NB4 (cell line): ENCODE measurements around the gene ACSS2.

Experiments used
- DNase-seq: peaks from one replicate; pipeline ENCODE4 v3.0.0; 2010; ENCODE audit warnings: low read depth
- H3K4me3 ChIP-seq: one replicate; pipeline ENCODE4 v1.5.1; 2011; ENCODE audit warnings: mild to moderate bottlenecking, low read depth, low read length, moderate library complexity
- MYC ChIP-seq: IDR thresholded peaks from 2 replicates; pipeline ENCODE4 v1.6.1; 2011; ENCODE audit warnings: low read depth, low read length
- POLR2A ChIP-seq: IDR thresholded peaks from 2 replicates; pipeline ENCODE4 v1.6.1; 2011; ENCODE audit warnings: mild to moderate bottlenecking; ENCODE audit not compliant: insufficient read length; ENCODE audit errors: extremely low read depth
- TF ChIP-seq, protein P1 (sequence below): IDR thresholded peaks from 2 replicates; pipeline ENCODE4 v1.6.1; 2011; ENCODE audit warnings: low read depth, low read length
- TF ChIP-seq, protein P2 (sequence below): IDR thresholded peaks from one replicate; pipeline ENCODE4 v1.5.1; 2012; ENCODE audit warnings: low read depth, low read length

ACSS2 gene

DNA sequence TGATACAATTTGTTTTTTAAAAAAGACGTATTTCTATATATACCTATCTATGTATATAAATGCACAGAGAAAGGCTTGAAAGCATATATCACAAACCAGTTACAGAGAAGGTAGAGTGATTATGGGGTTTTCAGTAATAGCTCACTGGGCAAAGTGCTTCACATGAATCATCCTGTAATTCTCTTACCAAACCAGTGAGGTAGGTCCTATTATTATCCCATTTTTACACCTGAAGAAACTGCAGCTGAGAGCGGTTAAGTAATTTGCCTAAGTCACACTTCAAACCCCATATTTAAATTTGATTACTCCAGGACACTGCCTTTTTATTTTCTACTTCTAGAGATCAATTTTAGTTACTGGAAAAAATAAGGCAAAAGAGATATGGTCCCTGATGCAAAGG, 74.8 kb downstream of the ACSS2 start:
- no peak overlapping the region for H3K4me3 ChIP-seq
- DNase-seq: no peak

DNA sequence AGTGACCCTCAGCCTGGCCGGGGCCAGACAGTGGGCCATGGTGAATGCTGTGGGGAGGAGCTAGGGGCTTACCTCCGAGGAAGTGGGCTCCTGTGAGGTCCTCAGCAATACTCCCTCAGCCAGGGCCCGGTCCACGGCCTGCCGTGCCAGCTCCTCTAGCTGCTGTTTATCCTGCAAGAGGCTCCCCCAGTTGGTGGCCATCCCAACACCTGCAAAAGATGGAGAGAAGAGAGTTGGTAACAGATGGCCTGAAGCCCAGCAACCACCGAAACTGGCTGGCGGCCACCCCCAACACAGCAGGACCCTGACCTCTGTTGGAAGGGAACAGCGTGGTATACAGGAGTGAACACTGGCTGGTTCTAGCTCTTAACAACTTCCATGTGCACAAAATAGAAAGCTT, 75.2 kb downstream of the ACSS2 start:
- DNase-seq: no peak
- TF ChIP-seq MYC (no peak), POLR2A (no peak)
- TF ChIP-seq, protein P1, sequence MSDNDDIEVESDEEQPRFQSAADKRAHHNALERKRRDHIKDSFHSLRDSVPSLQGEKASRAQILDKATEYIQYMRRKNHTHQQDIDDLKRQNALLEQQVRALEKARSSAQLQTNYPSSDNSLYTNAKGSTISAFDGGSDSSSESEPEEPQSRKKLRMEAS: no peak
- TF ChIP-seq, protein P2, sequence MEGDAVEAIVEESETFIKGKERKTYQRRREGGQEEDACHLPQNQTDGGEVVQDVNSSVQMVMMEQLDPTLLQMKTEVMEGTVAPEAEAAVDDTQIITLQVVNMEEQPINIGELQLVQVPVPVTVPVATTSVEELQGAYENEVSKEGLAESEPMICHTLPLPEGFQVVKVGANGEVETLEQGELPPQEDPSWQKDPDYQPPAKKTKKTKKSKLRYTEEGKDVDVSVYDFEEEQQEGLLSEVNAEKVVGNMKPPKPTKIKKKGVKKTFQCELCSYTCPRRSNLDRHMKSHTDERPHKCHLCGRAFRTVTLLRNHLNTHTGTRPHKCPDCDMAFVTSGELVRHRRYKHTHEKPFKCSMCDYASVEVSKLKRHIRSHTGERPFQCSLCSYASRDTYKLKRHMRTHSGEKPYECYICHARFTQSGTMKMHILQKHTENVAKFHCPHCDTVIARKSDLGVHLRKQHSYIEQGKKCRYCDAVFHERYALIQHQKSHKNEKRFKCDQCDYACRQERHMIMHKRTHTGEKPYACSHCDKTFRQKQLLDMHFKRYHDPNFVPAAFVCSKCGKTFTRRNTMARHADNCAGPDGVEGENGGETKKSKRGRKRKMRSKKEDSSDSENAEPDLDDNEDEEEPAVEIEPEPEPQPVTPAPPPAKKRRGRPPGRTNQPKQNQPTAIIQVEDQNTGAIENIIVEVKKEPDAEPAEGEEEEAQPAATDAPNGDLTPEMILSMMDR: no peak
- H3K4me3 ChIP-seq: no peak overlapping the region

More for the DNA sequence above, 74.8 kb downstream of the ACSS2 start:
- TF ChIP-seq, protein P1: no peak
- TF ChIP-seq POLR2A (no peak), MYC (no peak)
- TF ChIP-seq, protein P2: no peak

DNA sequence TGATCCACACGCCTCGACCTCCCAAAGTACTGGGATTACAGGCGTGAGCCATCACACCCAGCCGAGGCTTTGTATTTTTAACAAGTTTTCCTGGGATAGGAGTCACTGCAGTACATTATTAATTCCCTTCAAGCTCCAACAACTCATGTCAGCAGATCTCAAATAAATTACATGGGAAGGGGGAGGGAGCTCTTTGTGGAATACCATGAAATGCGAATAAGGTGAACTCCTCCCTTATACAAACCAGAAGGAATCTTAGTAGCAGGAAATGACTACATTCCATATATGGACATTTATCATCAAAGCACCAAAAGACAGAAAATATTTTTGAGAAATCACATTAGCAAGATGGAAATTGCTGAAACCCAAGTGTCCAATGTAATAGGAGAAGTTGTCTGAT, 76.3 kb downstream of the ACSS2 start:
- H3K4me3 ChIP-seq: no peak overlapping the region
- TF ChIP-seq, protein P2: no peak
- TF ChIP-seq MYC: no peak
- TF ChIP-seq, protein P1: no peak
- TF ChIP-seq POLR2A: no peak
- no peak for DNase-seq

DNA sequence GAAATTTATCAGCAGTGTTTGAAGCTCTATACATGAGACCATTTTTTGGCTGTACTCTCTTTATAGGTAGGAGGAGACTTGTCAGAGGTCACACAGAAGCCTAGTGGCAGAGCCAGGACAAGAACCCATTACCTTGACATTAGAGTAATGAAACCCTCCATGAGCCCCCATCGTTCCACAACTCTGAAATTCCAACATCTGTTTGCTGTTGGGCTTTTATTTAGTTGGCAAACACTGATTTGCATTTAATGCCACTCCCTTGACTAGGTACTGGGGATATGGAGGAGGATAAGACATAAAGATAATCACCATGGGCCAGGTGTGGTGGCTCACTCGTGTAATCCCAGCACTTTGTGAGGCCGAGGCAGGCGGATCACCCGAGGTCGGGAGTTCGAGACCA, 77.5 kb downstream of the ACSS2 start:
- H3K4me3 ChIP-seq: no peak overlapping the region
- TF ChIP-seq, protein P2: no peak
- TF ChIP-seq, protein P1: no peak
- TF ChIP-seq MYC: no peak
- TF ChIP-seq POLR2A: no peak
- DNase-seq: no peak

DNA sequence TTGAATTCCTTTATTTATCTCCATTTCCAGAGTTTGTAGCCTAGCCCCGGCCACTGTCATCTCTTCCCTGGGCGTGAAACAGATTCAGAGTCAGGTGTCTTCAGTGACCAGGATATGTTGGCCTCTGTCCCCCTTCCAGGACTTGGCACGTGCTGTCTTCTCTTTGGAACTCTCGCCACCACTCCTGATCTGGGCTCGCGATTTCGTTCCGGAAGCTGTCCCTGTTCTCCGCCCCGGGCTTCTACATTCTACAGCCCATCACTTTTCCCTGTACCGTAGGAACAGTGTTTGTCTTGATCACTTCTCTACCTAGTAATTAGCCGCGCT, 78.5 kb downstream of the ACSS2 start:
- H3K4me3 ChIP-seq: peak overlapping the region; percentile 88
- DNase-seq: no peak

More for the DNA sequence above, 78.5 kb downstream of the ACSS2 start:
- TF ChIP-seq, protein P2: no peak
- TF ChIP-seq POLR2A: no peak
- TF ChIP-seq, protein P1: 0 out of 2 replicates have a peak, but pooled peaks have one; percentile 22
